ENCODE data around the gene ETS1. TPM values are rescaled to one million over a fixed set of nuclear protein-coding genes. Genes with fewer than 3 reads are reported as not detected.

Gene ETS1
- total RNA-seq, 1 donor = 67.3 TPM

DNA sequence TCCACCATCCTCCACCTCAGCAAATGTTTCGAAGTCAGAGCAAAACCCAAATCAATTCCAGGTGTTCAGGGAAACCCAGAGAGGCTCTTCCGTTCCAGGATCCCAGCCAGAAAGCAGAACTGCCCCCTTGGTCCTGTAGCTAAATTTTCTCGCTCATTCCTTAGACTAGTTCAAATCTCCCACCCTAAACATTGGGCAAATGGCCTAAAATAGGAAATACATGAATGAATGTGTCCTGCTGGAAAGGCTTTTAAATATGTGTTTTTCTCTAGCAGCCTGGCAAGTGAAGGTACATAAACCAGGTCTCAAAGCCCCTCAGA lies 89.6 kb downstream of the ETS1 start:
- Histone ChIP-seq H4K20me1 (ENCODE audit: insufficient read depth, low read length) (peaks cover 5% of the 10 kb centered on the region), H3K4me3 (ENCODE audit: insufficient read depth, low read length) (peak overlapping the region; percentile 54)

DNA sequence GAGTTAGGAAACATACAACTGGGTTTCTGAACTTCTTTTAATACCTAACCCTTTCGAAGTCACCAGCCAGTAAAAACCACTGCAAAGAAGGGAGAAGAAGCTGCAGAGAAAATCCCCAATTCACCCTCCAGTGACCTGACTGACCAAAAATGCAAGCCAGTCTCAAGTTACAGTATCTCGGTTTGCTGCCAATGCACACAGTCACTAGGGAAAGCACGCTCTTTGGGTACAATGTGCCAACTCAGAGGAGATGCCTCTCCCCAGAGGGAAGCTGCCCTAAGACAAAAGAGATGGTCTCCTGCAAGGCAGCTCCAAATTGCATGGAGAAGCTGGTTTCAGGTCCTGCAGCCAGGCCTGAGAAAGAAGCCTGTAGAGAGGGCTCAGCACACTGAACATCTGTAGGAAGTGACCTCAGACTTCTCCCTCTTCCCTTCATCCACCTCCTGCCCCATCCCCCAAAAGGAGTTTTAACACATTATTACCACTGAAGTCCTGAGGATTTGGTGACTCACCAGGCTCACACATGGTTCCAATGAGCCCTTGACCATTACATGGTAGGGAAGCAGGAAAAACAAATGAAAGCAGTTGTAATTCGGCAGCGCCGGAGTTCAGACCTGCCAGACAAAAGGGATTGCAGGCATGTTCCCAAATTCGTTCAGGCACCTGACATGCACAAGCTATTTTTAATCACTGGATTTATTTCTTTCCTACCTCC lies 90.1 kb downstream of the ETS1 start:
- no peak for TF ChIP-seq CTCF (IDR thresholded peaks at IDR 0.05; ENCODE audit: extremely low read depth, low read depth, low read length)
- Histone ChIP-seq H4K20me1 (ENCODE audit: insufficient read depth, low read length) (peaks cover 8% of the 10 kb centered on the region), H3K27ac (ENCODE audit: low read depth, low read length) (peak overlapping the region; percentile 96), H3K27me3 (ENCODE audit: insufficient read depth, low read length) (no peaks in the 10 kb centered on the region), H3K4me3 (ENCODE audit: insufficient read depth, low read length) (peak overlapping the region; percentile 54), H2AFZ (ENCODE audit: low read length) (no peak overlapping the region), H3K4me1 (ENCODE audit: insufficient read depth, low read length) (peaks cover 95% of the 10 kb centered on the region), H3K36me3 (ENCODE audit: insufficient read depth, low read length) (no peaks in the 10 kb centered on the region), H3K79me2 (ENCODE audit: insufficient read depth, low read length) (peaks cover 88% of the 10 kb centered on the region), H3K9me3 (ENCODE audit: low read depth, low read length) (no peaks in the 10 kb centered on the region), H3K4me2 (ENCODE audit: insufficient read depth, low read length) (peak overlapping the region; percentile 78)
- peak; percentile 69 for DNase-seq (ENCODE audit: insufficient read length, low spot score, missing footprints)

More for the DNA sequence above, 89.6 kb downstream of the ETS1 start:
- Histone ChIP-seq H3K9me3 (ENCODE audit: low read depth, low read length) (no peaks in the 10 kb centered on the region), H3K79me2 (ENCODE audit: insufficient read depth, low read length) (peaks cover 88% of the 10 kb centered on the region), H3K36me3 (ENCODE audit: insufficient read depth, low read length) (no peaks in the 10 kb centered on the region), H3K27ac (ENCODE audit: low read depth, low read length) (peak overlapping the region; percentile 96), H3K4me2 (ENCODE audit: insufficient read depth, low read length) (peak overlapping the region; percentile 78), H3K27me3 (ENCODE audit: insufficient read depth, low read length) (no peaks in the 10 kb centered on the region), H2AFZ (ENCODE audit: low read length) (no peak overlapping the region), H3K4me1 (ENCODE audit: insufficient read depth, low read length) (peaks cover 95% of the 10 kb centered on the region)
- peak; percentile 34 for DNase-seq (ENCODE audit: insufficient read length, low spot score, missing footprints)
- TF ChIP-seq CTCF (IDR thresholded peaks at IDR 0.05; ENCODE audit: extremely low read depth, low read depth, low read length) = no peak

DNA sequence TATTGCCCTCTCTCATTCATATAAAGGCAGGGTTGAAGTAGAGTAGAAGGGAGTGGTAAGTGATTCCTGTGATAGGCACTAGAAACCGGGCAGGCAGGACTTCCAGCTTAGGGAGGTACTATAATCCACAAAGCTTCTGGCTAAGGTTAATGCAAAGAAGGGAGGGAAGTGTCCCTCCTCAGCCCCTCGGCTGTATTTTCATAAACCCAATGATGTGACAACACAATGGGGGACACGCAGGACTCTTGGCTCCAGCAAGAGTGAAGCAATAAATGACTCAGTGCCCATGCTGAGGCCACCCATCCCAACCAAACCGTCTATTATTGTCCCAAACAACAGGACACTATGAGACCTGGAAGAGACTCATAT lies 90.7 kb downstream of the ETS1 start:
- H3K27ac ChIP-seq (ENCODE audit: low read depth, low read length) = peak overlapping the region; percentile 96
- peaks cover 88% of the 10 kb centered on the region for H3K79me2 ChIP-seq (ENCODE audit: insufficient read depth, low read length)
- peak overlapping the region; percentile 78 for H3K4me2 ChIP-seq (ENCODE audit: insufficient read depth, low read length)
- H3K4me1 ChIP-seq (ENCODE audit: insufficient read depth, low read length) = peaks cover 93% of the 10 kb centered on the region
- TF ChIP-seq CTCF (IDR thresholded peaks at IDR 0.05; ENCODE audit: extremely low read depth, low read depth, low read length) = no peak
- H3K36me3 ChIP-seq (ENCODE audit: insufficient read depth, low read length) = no peaks in the 10 kb centered on the region
- H3K27me3 ChIP-seq (ENCODE audit: insufficient read depth, low read length) = no peaks in the 10 kb centered on the region
- H4K20me1 ChIP-seq (ENCODE audit: insufficient read depth, low read length) = peaks cover 14% of the 10 kb centered on the region
- DNase-seq (ENCODE audit: insufficient read length, low spot score, missing footprints) = no peak
- H3K9me3 ChIP-seq (ENCODE audit: low read depth, low read length) = no peaks in the 10 kb centered on the region
- H2AFZ ChIP-seq (ENCODE audit: low read length) = no peak overlapping the region
- peak overlapping the region; percentile 15 for H3K4me3 ChIP-seq (ENCODE audit: insufficient read depth, low read length)

- H3K4me3 ChIP-seq (ENCODE audit: insufficient read depth, low read length) = peak overlapping the region; percentile 15
Measured at GRCh38 chr11:128496249-128496648, 91.1 kb downstream of the ETS1 start.

More at GRCh38 chr11:128496249-128496648, 91.1 kb downstream of the ETS1 start:
- no peak for DNase-seq (ENCODE audit: insufficient read length, low spot score, missing footprints)
- H3K4me1 ChIP-seq (ENCODE audit: insufficient read depth, low read length) = peaks cover 93% of the 10 kb centered on the region
- peaks cover 88% of the 10 kb centered on the region for H3K79me2 ChIP-seq (ENCODE audit: insufficient read depth, low read length)
- H4K20me1 ChIP-seq (ENCODE audit: insufficient read depth, low read length) = peaks cover 16% of the 10 kb centered on the region
- H3K4me2 ChIP-seq (ENCODE audit: insufficient read depth, low read length) = peak overlapping the region; percentile 78
- H3K27ac ChIP-seq (ENCODE audit: low read depth, low read length) = peak overlapping the region; percentile 96
- no peak for TF ChIP-seq CTCF (IDR thresholded peaks at IDR 0.05; ENCODE audit: extremely low read depth, low read depth, low read length)
- H3K36me3 ChIP-seq (ENCODE audit: insufficient read depth, low read length) = no peaks in the 10 kb centered on the region
- no peaks in the 10 kb centered on the region for H3K9me3 ChIP-seq (ENCODE audit: low read depth, low read length)
- no peak overlapping the region for H2AFZ ChIP-seq (ENCODE audit: low read length)
- no peaks in the 10 kb centered on the region for H3K27me3 ChIP-seq (ENCODE audit: insufficient read depth, low read length)
